Endothelial cell of umbilical vein (primary cell): ENCODE results near the gene SNX22. TPM values are rescaled to one million over a fixed set of nuclear protein-coding genes. Genes with fewer than 3 reads are reported as not detected.

Experiments used
- BruUV-seq: library from RNA; stranded (reverse); fragments of 400-500 nt; replicated peaks from 2 replicates; lab custom pipeline; 2021; lab: Mats Ljungman, UMichigan
- CTCF ChIA-PET: fragments of 300-600, 350-600 bp; sonication (Branson Sonifier 250); formaldehyde crosslinking; loops from one replicate; lab custom pipeline; 2021; ENCODE audit warnings: antibody characterized with exemption, inconsistent platforms; lab: Charles Lee
- POLR2A ChIA-PET: fragments of 300-600, 350-600 bp; sonication (Branson Sonifier 250); formaldehyde crosslinking; loops from one replicate; lab custom pipeline; 2021; ENCODE audit warnings: antibody characterized with exemption, inconsistent platforms; lab: Charles Lee
- DNase-seq: peaks from one replicate; pipeline ENCODE4 v3.0.0-alpha.2; 2011; ENCODE audit warnings: low read depth, low spot score
- FAIRE-seq: peaks from 2 replicates; lab custom pipeline; 2011; peaks lifted over from hg19 to GRCh38; lab: Jason Lieb, UNC
- H2AFZ ChIP-seq: 2 replicates; pipeline ENCODE4 v1.6.0; 2012; ENCODE audit warnings: low read depth, low read length, control low read depth, inconsistent platforms
- H3K27ac ChIP-seq: 2 replicates; pipeline ENCODE4 v1.5.1; 2011; ENCODE audit warnings: low read depth, mild to moderate bottlenecking, control low read depth, low read length, moderate library complexity; ENCODE audit not compliant: insufficient read depth
- H3K27me3 ChIP-seq, 2 experiments: 2 replicates each; pipeline versions ENCODE4 v1.6.0 to v1.6.1; 2011; ENCODE audit warnings: low read length in 2 of 2, mixed read lengths in 1 of 2; ENCODE audit not compliant: control insufficient read depth in 2 of 2, insufficient read depth in 2 of 2
- H3K36me3 ChIP-seq, 2 experiments: 2 replicates in 1 of 2; 3 replicates in 1 of 2; pipeline ENCODE4 v1.5.1; 2011; ENCODE audit warnings: low read length in 2 of 2, mild to moderate bottlenecking in 1 of 2, moderate library complexity in 1 of 2; ENCODE audit not compliant: control insufficient read depth in 2 of 2, insufficient read depth in 2 of 2; ENCODE audit errors: extremely low read depth in 1 of 2
- H3K4me1 ChIP-seq: 3 replicates; pipeline ENCODE4 v1.5.1; 2011; ENCODE audit warnings: mild to moderate bottlenecking, low read length; ENCODE audit not compliant: control insufficient read depth, insufficient read depth; ENCODE audit errors: extremely low read depth
- H3K4me2 ChIP-seq: 2 replicates; pipeline ENCODE4 v1.6.1; 2011; ENCODE audit warnings: low read length, control low read depth, mixed read lengths; ENCODE audit not compliant: insufficient read depth
- H3K4me3 ChIP-seq, 3 experiments: fragments of 200-600 bp in 1 of 3; sonication (generic), shearing (Covaris generic) in 1 of 3; replicated peaks in 1 of 3; 2 replicates each; pipeline ENCODE4 v1.5.1; 2011 to 2016; ENCODE audit warnings: control low read depth in 3 of 3, low read length in 3 of 3, mild to moderate bottlenecking in 2 of 3, inconsistent platforms in 1 of 3, low read depth in 1 of 3, moderate library complexity in 1 of 3; ENCODE audit not compliant: insufficient read depth in 1 of 3
- H3K79me2 ChIP-seq: 2 replicates; pipeline ENCODE4 v1.6.0; 2012; ENCODE audit warnings: low read length, inconsistent platforms; ENCODE audit not compliant: control insufficient read depth, insufficient read depth
- H3K9ac ChIP-seq: replicated peaks from 2 replicates; pipeline ENCODE3; 2011; ENCODE audit warnings: low read length, control low read depth; ENCODE audit not compliant: insufficient read depth; ENCODE audit errors: extremely low read depth
- H3K9me1 ChIP-seq: replicated peaks from 3 replicates; pipeline ENCODE4 v1.6.0; 2011; ENCODE audit warnings: mild to moderate bottlenecking, low read length; ENCODE audit not compliant: control insufficient read depth, insufficient read depth; ENCODE audit errors: extremely low read depth
- H3K9me3 ChIP-seq: replicated peaks from 2 replicates; pipeline ENCODE4 v1.5.1; 2012; ENCODE audit warnings: low read length, inconsistent platforms; ENCODE audit not compliant: control insufficient read depth, insufficient read depth
- H4K20me1 ChIP-seq: replicated peaks from 2 replicates; pipeline ENCODE3; 2011; ENCODE audit warnings: mild to moderate bottlenecking, low read length; ENCODE audit not compliant: control insufficient read depth, insufficient read depth; ENCODE audit errors: extremely low read depth
- CTCF ChIP-seq, 2 donors: IDR thresholded peaks; 1 replicate in 1 of 2; 2 replicates in 1 of 2; pipeline ENCODE4 v1.5.1; 2011; ENCODE audit warnings: low read length in 2 of 2, mild to moderate bottlenecking in 2 of 2, moderate library complexity in 2 of 2, control low read depth in 1 of 2, inconsistent platforms in 1 of 2, low read depth in 1 of 2; ENCODE audit not compliant: insufficient read depth in 1 of 2; ENCODE audit errors: extremely low read depth in 1 of 2
- EZH2 ChIP-seq: IDR thresholded peaks from 2 replicates; pipeline ENCODE4 v1.6.1; 2012; ENCODE audit warnings: borderline replicate concordance, low read depth, mild to moderate bottlenecking, moderate library complexity, low read length, inconsistent platforms; ENCODE audit not compliant: severe bottlenecking
- FOS ChIP-seq: IDR thresholded peaks from 2 replicates; pipeline ENCODE4 v1.6.1; 2011; ENCODE audit warnings: mild to moderate bottlenecking, low read length, moderate library complexity, borderline replicate concordance; ENCODE audit not compliant: insufficient read depth
- GATA2 ChIP-seq: IDR thresholded peaks from 2 replicates; pipeline ENCODE4 v1.7.0; 2011; ENCODE audit warnings: low read depth, mild to moderate bottlenecking, moderate library complexity, mixed read lengths, low read length; ENCODE audit not compliant: insufficient read length, insufficient read depth
- JUN ChIP-seq: IDR thresholded peaks from 2 replicates; pipeline ENCODE4 v1.6.1; 2011; ENCODE audit warnings: borderline replicate concordance, low read depth; ENCODE audit not compliant: insufficient read length, insufficient read depth
- MAX ChIP-seq: IDR thresholded peaks from 2 replicates; pipeline ENCODE4 v1.6.1; 2011; ENCODE audit not compliant: insufficient read depth, insufficient read length
- MYC ChIP-seq: IDR thresholded peaks from one replicate; pipeline ENCODE4 v1.6.1; 2011; ENCODE audit warnings: mild to moderate bottlenecking, low read depth, low read length
- POLR2A ChIP-seq: IDR thresholded peaks from 2 replicates; pipeline ENCODE4 v1.6.1; 2012; ENCODE audit warnings: low read depth, mild to moderate bottlenecking, control low read depth, low read length
- POLR2AphosphoS5 ChIP-seq: IDR thresholded peaks from 2 replicates; pipeline ENCODE4 v1.6.1; 2012; ENCODE audit warnings: low read depth, mild to moderate bottlenecking, control low read depth, low read length, moderate library complexity; ENCODE audit not compliant: insufficient read depth
- dilution Hi-C: fragments of 300-500 bp; cut with MboI; formaldehyde crosslinking; loops from one replicate; pipeline ENCODE4 v1.15.0; 2019; ENCODE audit warnings: low sequenced_read_pairs; ENCODE audit not compliant: extremely low pct_ligation_motif_present
- intact Hi-C: fragments of 100-400 bp; cut with micrococcal nuclease; formaldehyde crosslinking; loops from one replicate; pipeline ENCODE4 v1.10.0; 2022
- polyA plus RNA-seq, 4 experiments: library from polyadenylated mRNA; depleted of rRNA in 3 of 4; stranded (reverse) in 3 of 4; unstranded in 1 of 4; fragments of >200 nt; gene quantifications; 2 replicates each; pipeline versions ENCODE4 v1.2.1 to v1.2.3, GENCODE V29; 2011 to 2012; ENCODE audit warnings: missing spikeins in 1 of 4
- total RNA-seq: library from RNA; stranded (reverse); gene quantifications from 2 replicates; pipeline ENCODE4 v1.2.3, GENCODE V29; 2021

Gene SNX22
- total and polyA plus RNA-seq, 2 donors (not counting 3 experiments of a cell fraction or from before 2014, with no cell fraction given): 0.14 to 0.73 TPM

GRCh38 chr15:64138331-64138941 lies 13.1 kb upstream of the SNX22 start:
- H3K4me2 ChIP-seq: no peak overlapping the region
- dilution Hi-C loops: no loop called here
- intact Hi-C loops: no loop called here
- FAIRE-seq (no peak), DNase-seq (no peak)
- POLR2A ChIA-PET: no interaction called here
- H3K9me1 ChIP-seq: no peaks in the 10 kb centered on the region
- no peak overlapping the region for H2AFZ ChIP-seq
- no peak for TF ChIP-seq POLR2AphosphoS5
- TF ChIP-seq GATA2: no peak
- TF ChIP-seq JUN: no peak
- no peak for TF ChIP-seq EZH2
- TF ChIP-seq POLR2A: no peak
- no peak for TF ChIP-seq CTCF (IDR thresholded peaks at IDR 0.05; ENCODE audit: extremely low read depth in 1 of 2, insufficient read depth in 1 of 2, low read depth in 1 of 2, low read length in 2 of 2)
- no peak for TF ChIP-seq MYC
- no peak for TF ChIP-seq FOS
- TF ChIP-seq MAX: no peak
- H3K4me3 ChIP-seq: no peak overlapping the region
- BruUV-seq: no TSS peak
- CTCF ChIA-PET: interaction anchor here (0.8 to 1.7 kb wide), 3 partner anchors 8 to 15 kb away, joined by 3 to 5 read pairs (median 4); no protein-coding TSS in a partner anchor
- peaks cover 12% of the 10 kb centered on the region for H3K4me1 ChIP-seq
- H3K9me3 ChIP-seq: no peaks in the 10 kb centered on the region
- no peaks in the 10 kb centered on the region for H3K27me3 ChIP-seq
- no peaks in the 10 kb centered on the region for H4K20me1 ChIP-seq
- H3K9ac ChIP-seq: no peak overlapping the region
- H3K27ac ChIP-seq: no peak overlapping the region
- H3K79me2 ChIP-seq: no peaks in the 10 kb centered on the region
- H3K36me3 ChIP-seq: peaks cover 11 to 40% of the 10 kb centered on the region in 2 experiments
